H7 (cell line): ENCODE data around the gene RYR1. TPM values are rescaled to one million over a fixed set of nuclear protein-coding genes. Genes with fewer than 3 reads are reported as not detected.

Source experiments
- DNase-seq: peaks from one replicate; pipeline ENCODE4 v3.0.0; 2012
- H3K27me3 ChIP-seq: 2 replicates; pipeline ENCODE4 v1.6.0; 2011; ENCODE audit warnings: mild to moderate bottlenecking, low read length; ENCODE audit not compliant: control insufficient read depth, insufficient read depth
- H3K36me3 ChIP-seq: replicated peaks from 2 replicates; pipeline ENCODE4 v1.5.1; 2011; ENCODE audit warnings: low read length; ENCODE audit not compliant: control insufficient read depth, insufficient read depth
- H3K4me3 ChIP-seq: 2 replicates; pipeline ENCODE4 v1.5.1; 2011; ENCODE audit warnings: low read depth, mild to moderate bottlenecking, control low read depth, low read length, moderate library complexity; ENCODE audit not compliant: insufficient read depth
- total RNA-seq: library from RNA; depleted of rRNA; stranded (reverse); fragments of >200 nt; shearing (Covaris generic); gene quantifications from 2 replicates; pipeline ENCODE4 v1.2.3, GENCODE V29; 2014; rRNA removed

Gene RYR1
- 17.9 and 25.5 TPM in 2 replicates for total RNA-seq

- peak; percentile 98 for DNase-seq
- Histone ChIP-seq H3K36me3 (0 out of 2 replicates have a peak, but pooled peaks cover 1% of the 10 kb centered on the region), H3K4me3 (peak within 1 kb of the TSS; percentile 59), H3K27me3 (peaks cover 2% of the 10 kb centered on the region; the same call in 1 of the 2 replicates)
Observed at GRCh38 chr19:38433268-38433733, at the start of gene RYR1. Gene RYR1 (plus strand): TSS chr19:38433691. CDS start chr19:38433830, 139 bp downstream.

GRCh38 chr19:38383743-38384142, 49.7 kb upstream of the RYR1 start:
- Histone ChIP-seq H3K36me3 (peaks cover 20% of the 10 kb centered on the region), H3K27me3 (peaks cover 20% of the 10 kb centered on the region), H3K4me3 (no peak overlapping the region)
- no peak for DNase-seq

- peaks cover 20% of the 10 kb centered on the region for H3K27me3 ChIP-seq
- DNase-seq = peak; percentile 90
Observed at GRCh38 chr19:38384209-38385027, 49.1 kb upstream of the RYR1 start.

GRCh38 chr19:38385057-38385803, 48.3 kb upstream of the RYR1 start:
- H3K4me3 ChIP-seq = peak overlapping the region; percentile 59; the same call in 1 of the 2 replicates
- DNase-seq = no peak
- H3K36me3 ChIP-seq = peaks cover 16% of the 10 kb centered on the region
- H3K27me3 ChIP-seq = peaks cover 20% of the 10 kb centered on the region

More at GRCh38 chr19:38384209-38385027, 49.1 kb upstream of the RYR1 start:
- Histone ChIP-seq H3K36me3 (peaks cover 17% of the 10 kb centered on the region), H3K4me3 (no peak overlapping the region)

- DNase-seq = peak; percentile 70
Observed at GRCh38 chr19:38385804-38386257, 47.7 kb upstream of the RYR1 start.

GRCh38 chr19:38386300-38386970, 47.1 kb upstream of the RYR1 start:
- H3K4me3 ChIP-seq = peak overlapping the region; percentile 59
- DNase-seq = peak; percentile 75
- H3K36me3 ChIP-seq = peaks cover 10% of the 10 kb centered on the region
- peaks cover 20% of the 10 kb centered on the region for H3K27me3 ChIP-seq

More at GRCh38 chr19:38385804-38386257, 47.7 kb upstream of the RYR1 start:
- peaks cover 20% of the 10 kb centered on the region for H3K27me3 ChIP-seq
- H3K4me3 ChIP-seq = peak overlapping the region; percentile 59; the same call in 1 of the 2 replicates
- peaks cover 16% of the 10 kb centered on the region for H3K36me3 ChIP-seq

GRCh38 chr19:38386971-38387549, 46.4 kb upstream of the RYR1 start:
- Histone ChIP-seq H3K36me3 (peaks cover 8% of the 10 kb centered on the region), H3K4me3 (peak overlapping the region; percentile 59), H3K27me3 (peaks cover 20% of the 10 kb centered on the region)
- no peak for DNase-seq

- H3K36me3 ChIP-seq = peaks cover 6% of the 10 kb centered on the region
- peaks cover 20% of the 10 kb centered on the region for H3K27me3 ChIP-seq
- DNase-seq = peak; percentile 99
- peak within 1 kb of the TSS; percentile 88 for H3K4me3 ChIP-seq
Observed at GRCh38 chr19:38387550-38388348, 45.7 kb upstream of the RYR1 start, which contains the start of gene GGN. Gene GGN (minus strand): TSS chr19:38388034. CDS start chr19:38387261, 773 bp downstream.

GRCh38 chr19:38388349-38389100, 45.0 kb upstream of the RYR1 start, which contains the start of gene SPRED3:
Gene SPRED3 (plus strand): TSS chr19:38388697. CDS start chr19:38390303, 1,606 bp downstream.
- Histone ChIP-seq H3K36me3 (peaks cover 4% of the 10 kb centered on the region), H3K4me3 (peak within 1 kb of the TSS; percentile 88), H3K27me3 (peaks cover 20% of the 10 kb centered on the region)
- DNase-seq = peak; percentile 94

GRCh38 chr19:38389101-38389925, 44.2 kb upstream of the RYR1 start:
- H3K4me3 ChIP-seq = peak overlapping the region; percentile 88
- peaks cover 4% of the 10 kb centered on the region for H3K36me3 ChIP-seq
- DNase-seq = peak; percentile 89
- peaks cover 20% of the 10 kb centered on the region for H3K27me3 ChIP-seq

- Histone ChIP-seq H3K36me3 (peaks cover 4% of the 10 kb centered on the region), H3K27me3 (peaks cover 16% of the 10 kb centered on the region), H3K4me3 (no peak overlapping the region; the same call in 1 of the 2 replicates)
- peak; percentile 75 for DNase-seq
Observed at GRCh38 chr19:38389957-38390924, 43.2 kb upstream of the RYR1 start.
